DMS 273 (cell line): Measurements from ENCODE around the gene DLG1.

ENCODE experiments used
- DNase-seq: peaks from one replicate; lab custom pipeline; 2025; ENCODE audit not compliant: unreplicated experiment; lab: John Stamatoyannopoulos, UW

The DLG1 gene

DNA sequence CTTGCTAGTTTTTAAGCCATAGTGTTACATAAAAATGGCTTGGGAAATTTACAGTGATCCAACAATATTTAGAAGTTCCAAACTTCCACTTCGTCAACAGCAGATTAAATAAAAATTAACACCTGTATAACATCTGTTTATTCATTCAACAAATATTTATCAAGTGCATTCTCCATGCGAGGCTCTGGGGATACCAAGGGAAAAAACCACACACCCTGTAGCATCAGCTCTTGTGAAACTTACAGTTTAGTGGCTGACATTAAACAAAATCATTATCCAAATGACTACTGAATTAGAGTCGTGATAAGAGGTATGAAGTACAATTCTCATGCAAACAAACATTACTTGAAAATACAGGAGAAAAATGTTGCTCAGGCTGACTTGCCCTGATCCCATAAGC is 122.9 kb downstream of the DLG1 start:
- no peak for DNase-seq

DNA sequence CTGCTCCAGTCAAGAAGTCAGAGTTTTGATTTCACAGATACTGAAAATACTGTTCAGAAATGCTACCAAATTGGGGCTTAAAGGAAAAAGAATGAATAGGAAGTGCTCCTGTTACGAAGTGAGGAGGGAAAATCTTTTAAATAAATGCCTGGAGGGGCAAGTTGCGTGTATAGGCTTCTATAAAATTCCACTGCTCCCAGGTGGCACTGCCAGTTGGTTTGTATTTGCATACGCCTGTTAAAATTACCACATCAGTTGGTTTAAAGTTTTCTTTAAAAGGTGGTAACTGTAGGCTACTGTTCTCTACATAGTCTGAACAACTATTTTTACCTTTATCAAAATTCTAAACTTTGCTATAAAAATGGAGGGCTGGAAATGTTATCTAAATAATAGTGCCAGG is 123.5 kb downstream of the DLG1 start:
- DNase-seq: no peak

DNA sequence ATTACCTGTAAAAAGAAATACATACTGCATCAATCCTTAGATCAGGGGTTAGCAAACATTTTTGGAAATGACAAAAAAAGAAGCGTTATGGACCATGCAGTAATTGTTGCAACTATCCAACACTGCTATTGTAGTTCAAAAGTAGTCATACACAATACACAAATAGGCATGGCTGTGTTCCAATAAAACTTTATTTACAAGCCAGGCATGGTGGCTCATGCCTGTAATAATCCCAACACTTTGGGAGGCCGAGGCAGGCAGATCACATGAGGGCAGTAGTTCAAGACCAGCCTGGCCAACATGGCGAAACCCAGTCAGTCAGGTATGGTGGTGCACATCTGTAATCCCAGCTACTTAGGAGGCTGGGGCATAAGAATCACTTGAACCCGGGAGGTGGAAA is 124.8 kb downstream of the DLG1 start:
- DNase-seq: no peak

DNA sequence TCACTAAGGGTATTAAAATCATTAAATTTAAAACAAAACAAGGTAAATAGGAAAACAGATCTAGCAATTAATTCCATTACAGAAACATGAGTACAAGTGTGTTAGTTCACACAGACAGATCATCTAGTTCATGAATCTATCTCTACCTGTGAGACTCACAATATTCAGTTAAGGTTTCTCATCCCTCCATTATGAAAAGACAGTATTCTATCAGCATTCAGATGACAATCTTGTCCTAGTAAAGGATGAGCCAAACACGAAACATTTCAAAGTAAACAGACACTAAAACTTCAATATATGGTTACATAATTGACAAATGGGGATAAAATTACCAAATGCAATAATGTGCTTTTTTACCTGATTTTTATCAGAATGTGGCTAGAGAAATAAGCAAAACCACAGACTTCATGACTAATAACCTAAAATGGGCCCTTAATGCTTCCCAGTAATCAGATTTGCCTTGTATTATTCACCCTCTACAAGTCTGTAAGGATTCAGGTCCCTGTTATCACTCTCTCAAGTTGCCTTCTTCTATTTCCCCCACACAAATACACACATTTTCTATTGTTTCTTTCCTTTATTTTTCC is 126.8 kb downstream of the DLG1 start:
- DNase-seq: no peak

DNA sequence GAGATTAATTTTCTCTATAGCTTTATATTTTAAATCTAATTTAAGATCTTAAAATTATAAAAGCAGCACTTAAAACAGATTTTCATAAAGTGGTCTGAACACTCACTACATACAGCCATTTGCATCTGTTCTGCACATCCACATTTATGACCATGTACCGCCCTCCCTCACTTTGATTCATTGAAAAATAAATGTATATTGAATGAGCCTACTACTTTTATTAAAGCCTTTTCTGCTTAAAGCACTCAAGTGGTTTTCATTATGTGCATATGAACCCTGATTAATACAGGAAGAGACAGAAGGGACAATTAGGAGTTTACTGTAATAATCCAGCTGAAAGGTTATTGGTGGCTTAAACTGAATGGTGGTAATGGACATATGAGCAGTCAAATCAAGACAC is 129.4 kb downstream of the DLG1 start:
- DNase-seq: no peak

DNA sequence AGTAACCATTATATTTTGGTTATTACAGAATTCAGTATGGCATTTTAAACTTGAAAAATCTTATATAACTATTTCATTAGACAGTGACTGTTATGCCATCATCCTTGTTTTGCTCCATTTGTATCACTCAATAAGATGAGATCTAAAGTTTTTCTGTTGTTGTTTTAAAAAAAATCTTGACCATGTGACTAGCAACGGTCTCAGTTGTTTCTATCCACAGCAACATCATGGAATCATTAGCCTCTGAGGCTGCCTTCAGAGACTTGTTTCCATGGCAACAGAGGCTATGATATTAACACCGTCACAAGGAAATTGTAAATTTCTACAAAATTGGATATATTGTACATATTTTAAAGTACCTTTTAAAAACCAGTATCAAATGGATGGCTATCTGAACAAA is 129.8 kb downstream of the DLG1 start:
- DNase-seq: peak; percentile 55

DNA sequence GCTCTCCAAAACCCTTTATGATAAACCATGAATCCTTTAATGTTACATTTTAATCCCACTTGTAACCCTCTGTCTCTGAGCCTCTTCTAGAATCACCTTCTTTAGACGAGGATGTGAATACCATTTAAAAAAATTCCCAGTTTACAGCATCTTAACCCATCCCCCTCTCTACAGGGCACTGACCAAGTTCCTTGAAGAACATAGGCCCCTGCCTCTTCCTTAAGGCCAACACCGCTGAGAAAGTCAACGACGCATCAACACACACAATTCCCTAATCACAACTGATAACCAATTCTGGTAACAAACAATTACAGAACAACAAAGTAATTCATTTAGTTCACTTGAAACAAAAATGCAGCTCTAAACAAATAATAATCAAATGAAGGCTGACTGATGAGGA is 130.3 kb downstream of the DLG1 start:
- no peak for DNase-seq

DNA sequence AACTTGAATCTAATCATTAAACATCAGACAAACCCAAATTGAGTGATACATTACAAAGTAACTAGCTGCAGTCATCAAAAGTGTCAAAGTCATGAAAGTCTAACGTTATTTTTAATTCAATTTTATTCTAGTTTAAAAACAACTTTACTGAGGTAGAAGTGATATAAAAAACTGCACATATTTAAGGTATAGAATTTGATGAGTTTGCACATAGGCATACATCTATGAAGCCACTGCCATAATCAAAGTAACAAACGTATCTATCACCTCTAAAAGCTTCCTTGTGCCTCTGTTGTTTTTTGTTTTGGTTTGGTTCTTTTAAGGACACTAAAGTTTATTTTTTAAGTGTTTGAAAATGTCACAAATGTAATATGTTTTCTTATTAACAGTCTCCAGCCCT is 130.9 kb downstream of the DLG1 start:
- DNase-seq: no peak

DNA sequence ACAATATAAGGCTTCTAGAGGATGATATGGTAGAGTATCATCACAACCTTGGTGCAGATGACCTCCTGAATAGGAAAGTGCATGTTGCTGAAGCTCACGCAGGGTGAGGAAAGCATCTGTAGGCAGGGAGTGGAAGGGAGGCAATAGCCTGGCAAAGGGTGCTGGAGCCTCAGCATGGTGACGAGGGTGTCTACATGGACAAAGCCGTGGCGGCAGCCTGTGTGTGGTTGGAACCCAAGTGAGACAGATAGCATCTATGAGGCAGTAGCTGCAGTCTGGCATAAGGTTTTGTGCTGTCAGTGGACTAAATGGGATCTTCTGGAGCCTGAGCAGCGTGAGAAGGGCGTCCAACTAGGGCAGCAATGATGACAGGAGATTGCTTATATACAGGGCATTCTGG is 132.5 kb downstream of the DLG1 start:
- no peak for DNase-seq

DNA sequence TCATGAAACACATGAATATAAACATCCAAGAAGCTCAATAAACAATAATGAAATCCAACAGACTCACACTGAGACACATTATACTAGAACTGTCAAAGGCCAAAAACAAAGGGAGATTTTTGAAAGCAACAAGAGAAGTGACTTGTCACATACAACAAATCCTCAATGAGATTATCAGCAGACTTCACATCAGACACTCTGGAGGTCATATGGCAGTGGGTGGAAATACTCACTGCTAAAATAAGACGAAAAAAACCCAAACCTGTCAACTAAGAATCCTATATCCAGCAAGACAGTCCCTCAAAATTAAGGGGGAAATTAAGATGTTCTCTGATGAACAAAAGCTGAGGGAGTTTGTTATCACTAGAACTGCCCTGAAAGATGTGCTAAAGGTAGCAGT is 143.4 kb downstream of the DLG1 start:
- DNase-seq: no peak

DNA sequence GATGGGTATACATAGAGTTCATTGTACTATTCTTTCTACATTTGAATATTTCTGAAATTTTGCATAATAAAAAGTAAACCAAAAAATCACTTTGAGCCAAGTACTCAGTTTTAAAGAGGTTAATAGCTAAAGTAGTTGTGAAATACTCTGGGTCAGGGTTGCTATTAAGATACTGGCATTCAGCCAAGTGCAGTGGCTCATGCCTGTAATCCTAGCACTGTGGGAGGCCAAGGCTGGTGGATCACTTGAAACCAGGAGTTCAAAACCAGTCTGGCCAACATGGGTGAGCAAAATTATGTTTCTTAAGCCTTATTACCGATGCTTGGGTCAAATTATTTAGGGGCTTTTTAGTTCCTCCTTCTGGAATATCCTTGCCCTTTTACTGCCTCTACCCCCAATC is 146.8 kb downstream of the DLG1 start:
- peak; percentile 61 for DNase-seq

DNA sequence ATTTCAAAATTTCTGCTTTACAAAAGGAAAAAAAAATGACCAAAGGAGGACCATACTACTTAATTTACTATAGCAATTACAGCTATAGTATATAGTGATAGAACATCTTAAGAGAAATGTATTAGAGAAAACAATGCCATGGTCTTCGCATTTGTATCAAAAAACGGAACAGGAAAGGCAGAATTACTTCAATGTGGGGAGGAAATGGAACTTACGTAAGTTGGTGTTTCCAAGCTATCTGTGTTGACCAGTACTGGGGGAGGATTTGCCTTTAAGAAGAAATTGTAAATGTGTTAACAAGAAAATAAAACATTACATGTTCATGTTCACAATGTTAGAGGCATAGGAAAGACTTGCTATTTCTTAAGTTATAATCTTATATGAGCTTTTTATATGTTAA is 148.9 kb downstream of the DLG1 start:
- DNase-seq: no peak

DNA sequence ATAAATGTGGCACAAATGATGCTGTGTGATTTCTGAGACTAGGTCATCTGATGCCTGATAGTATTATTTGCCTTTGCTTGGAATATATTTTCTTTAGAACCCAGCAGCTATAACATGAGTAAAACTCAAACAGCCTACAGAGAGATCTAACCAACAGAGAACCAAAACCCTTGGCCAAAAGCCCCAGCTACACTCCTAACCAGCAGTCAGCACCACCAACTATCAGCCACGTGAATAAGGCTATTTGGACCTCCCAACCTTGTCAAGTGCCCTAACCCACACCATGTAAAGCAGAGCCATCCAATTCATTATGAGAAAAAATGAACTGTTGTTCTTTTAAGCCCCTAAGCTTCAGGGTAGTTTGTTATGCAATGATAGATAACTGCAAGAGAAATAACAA is 154.2 kb downstream of the DLG1 start:
- no peak for DNase-seq

DNA sequence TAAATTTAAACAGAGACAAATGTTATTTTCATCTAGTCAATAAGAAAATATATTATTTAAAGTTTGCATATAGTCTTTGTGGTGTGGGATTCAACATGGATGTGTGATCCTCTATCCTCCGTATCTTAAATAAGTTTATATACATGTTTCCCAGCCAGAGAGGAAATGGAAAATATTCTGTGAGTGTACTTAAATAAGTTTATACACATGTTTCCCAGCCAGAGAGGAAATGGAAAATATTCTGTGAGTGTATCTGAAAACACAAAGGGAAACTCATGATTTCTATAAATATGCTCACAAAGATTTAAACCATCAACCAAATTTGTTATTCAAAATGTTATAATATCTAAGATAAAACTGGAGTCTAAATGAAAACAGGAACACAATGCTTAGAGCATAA is 158.8 kb downstream of the DLG1 start:
- no peak for DNase-seq

DNA sequence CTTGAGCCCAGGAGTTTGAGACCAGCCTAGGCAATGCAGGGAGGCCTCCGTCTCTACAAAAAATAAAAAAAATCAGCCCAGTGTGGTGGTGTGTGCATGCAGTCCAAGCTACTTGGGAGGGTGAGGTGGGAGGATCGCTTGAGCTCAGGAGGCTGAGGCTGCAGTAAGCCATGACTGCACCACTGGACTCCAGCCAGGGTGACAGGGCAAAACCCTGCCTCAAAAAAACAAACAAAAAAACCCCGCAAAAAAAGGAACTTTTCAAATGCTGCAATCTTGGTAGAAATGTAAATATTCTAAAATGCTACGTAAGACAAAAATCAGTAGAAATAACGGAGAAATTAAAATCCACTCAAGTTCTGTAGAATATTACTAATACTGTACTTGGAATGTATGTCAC is 160.7 kb downstream of the DLG1 start:
- DNase-seq: no peak

DNA sequence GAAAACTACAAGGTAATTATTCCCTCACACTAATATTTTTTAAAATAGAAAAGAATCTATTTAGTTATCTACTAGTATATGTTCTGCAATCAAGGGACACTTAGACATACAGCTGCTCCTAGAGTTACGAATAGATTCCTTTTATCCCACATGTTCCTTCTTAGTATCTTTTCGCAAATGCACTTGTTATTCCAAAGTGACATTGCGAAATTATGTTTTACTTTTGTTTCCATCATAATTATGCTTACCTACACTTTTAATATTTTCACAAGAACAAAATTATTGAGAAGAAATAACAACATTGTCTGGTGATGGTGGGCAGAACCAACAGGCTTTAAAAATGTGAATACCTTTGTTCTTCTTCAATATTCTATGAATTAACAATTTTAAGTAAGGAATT is 161.7 kb downstream of the DLG1 start:
- no peak for DNase-seq

DNA sequence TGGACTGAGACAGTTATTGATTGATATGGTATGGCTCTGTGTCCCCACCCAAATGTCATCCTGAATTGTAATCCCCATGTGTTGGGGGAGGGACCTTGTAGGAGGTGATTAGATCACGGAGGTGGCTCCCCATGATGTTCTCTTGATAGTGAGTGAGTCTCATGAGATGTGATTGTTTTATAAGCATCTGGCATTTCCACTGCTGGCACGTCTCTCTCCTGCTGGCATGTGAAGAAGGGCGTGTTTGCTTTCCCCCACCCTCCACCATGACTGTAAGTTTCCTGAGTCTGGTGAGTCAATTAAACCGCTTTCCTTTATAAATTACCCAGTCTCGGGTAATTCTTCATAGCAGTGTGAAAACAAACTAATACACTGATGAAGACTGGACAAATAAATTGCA is 163.2 kb downstream of the DLG1 start:
- DNase-seq: no peak

DNA sequence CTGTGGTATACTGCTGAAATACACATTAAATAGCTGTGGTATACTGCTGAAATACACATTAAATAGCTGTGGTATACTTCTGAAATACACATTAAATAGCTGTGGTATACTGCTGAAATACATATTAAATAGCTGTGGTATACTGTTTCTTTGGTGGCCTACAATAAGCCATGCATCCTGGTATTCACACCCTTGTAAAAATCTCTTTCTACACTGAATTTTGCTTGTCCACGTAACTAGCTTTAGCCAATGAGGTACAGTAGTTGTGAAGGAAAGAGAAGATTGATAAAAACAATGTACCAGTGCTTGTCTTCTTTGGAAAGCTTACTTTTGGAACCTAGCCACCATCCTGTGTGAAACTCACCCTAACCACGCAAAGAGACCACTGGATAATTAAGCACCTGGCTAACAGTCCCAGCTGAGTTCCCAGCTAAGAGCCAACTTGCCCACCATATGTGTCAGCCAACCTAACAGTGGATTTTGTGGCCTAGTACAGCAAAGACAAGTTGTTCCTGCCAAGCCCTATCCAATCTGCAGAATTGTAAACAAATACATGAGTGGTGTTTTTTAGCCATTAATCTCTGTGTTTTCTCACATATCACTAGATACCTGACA is 165.4 kb downstream of the DLG1 start:
- DNase-seq: no peak

DNA sequence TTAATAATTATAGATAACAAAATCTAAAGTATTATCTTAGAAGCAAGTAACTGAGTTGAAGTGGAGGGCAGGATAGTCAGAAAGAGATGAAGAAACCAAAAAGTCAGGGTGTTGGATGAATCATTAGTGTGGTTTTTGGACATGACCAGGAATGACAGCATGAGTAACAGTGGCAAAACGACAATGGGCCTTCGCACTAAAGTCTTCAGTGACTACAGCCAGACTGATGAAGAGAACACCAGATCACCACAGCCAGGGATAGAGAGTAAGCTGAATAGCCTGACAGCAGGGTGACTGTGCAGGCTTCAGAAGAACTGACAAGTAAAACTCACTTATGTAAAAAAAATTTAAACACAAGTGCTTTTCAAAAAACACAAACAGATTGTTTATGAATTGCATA is 172.8 kb downstream of the DLG1 start:
- no peak for DNase-seq

DNA sequence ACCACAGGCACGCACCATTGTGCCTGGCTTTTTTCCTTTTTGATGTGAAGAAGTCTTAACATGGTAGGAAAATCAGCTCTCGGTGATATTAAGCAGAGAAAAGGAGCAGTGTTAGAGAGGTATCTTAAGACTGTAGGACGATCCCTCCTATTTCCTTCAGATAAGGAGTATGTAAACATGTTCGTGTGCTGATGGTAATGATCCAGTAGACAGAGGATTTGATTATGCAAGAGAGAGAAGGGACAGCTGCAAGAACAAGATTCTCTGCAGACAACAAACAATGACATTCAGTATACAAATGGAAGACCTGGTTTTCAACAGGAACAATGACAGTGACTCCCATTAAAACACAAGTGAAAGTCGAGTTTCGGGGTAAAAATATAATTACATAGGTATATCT is 173.7 kb downstream of the DLG1 start:
- DNase-seq: no peak

DNA sequence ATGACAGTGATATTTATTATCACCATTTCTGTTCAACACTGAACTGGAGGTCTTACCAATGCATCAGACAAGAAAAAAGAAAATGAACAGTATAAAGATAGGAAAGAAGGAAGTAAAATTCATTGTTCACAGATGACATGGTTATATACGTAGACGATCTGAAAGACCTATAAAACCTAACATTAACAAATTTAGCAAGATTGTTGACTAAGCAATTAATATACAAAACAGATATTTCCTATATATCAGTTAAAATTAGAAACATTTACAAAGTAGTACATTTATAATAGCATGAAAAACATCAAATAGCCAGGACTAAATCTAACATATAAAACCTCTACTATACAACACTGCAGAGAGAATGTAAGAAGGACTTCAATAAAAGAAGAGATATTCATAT is 176.0 kb downstream of the DLG1 start:
- no peak for DNase-seq

DNA sequence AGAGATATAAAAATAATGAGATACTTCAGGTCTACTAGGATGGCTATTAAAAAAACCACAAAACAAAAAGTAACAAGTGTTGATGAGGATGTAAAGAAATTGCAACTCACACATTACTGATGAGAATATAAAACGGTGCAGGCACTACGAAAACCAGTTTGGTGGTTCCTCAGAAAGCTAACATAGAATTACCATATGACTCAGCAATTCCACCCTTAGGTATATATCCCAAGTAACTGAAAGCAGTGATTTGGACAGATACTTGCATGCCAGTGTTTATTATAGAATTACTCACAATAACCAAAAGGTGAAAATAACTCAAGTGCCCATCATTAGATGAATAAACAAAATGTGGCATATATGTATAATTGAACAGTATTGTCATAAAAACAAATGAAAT is 181.3 kb downstream of the DLG1 start:
- no peak for DNase-seq

DNA sequence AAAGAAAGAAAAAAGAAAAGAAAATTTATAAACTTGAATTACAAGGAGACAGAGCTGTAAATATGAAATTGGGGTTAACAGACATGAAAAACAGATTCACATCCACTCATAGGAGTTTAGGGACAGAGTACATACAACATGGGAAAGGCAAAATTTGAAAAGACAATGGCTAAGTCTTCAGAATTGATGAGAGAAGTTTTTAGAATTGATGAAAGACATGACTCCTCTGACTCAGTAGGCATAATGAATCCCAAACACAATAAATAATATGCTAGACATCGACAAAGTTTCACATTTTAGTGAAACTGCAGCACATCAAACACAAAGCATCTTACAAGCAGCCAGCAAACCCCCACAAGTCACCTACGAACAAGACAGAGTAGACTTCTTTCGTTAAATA is 184.4 kb downstream of the DLG1 start:
- DNase-seq: no peak

DNA sequence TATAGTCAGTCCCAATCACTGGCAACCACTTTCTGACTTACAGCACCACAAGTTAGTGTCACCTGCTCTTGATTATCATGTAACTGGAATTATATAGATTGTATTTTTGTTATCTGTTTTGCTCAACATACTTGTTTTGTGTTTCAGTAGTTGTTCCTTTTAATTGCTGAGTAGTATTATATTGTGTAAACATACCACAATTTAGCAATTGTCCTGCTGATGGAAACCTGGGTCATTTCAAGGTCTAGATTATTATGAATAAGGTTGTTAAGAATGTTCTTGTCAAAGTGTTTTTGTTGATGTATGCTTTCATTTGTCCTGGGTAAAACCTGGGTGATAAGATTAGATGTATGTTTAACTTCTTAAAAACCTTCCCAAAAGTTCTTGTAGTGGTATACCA is 186.7 kb downstream of the DLG1 start:
- no peak for DNase-seq
